Measurements from ENCODE around the gene SLIT3.

- TF ChIP-seq POLR2A (IDR thresholded peaks at IDR 0.05; ENCODE audit: low read depth, low read length) (no peak), POLR2AphosphoS5 (IDR thresholded peaks at IDR 0.05; ENCODE audit: low read depth, low read length) (no peak)
These were observed 442.6 kb downstream of the SLIT3 start for GRCh38 chr5:168858371-168858770.

Data from GM12891 (cell line).